Mesenchymal stem cell (in vitro differentiated cells and primary cell): ENCODE data around the gene TUBAL3.

Experiments used
- DNase-seq: peaks from one replicate; pipeline ENCODE4 v3.0.0-alpha.2; 2013
- H2AFZ ChIP-seq: one replicate; pipeline ENCODE4 v1.6.1; 2013; ENCODE audit warnings: low read depth, mild to moderate bottlenecking, control low read depth, inconsistent platforms, low read length, moderate library complexity
- H2AK5ac ChIP-seq: 2 replicates; pipeline ENCODE4 v1.6.1; 2013; ENCODE audit warnings: low read length, moderate library complexity, mild to moderate bottlenecking, inconsistent platforms; ENCODE audit not compliant: severe bottlenecking
- H2BK120ac ChIP-seq: one replicate; pipeline ENCODE4 v1.6.1; 2013; ENCODE audit warnings: low read depth, mild to moderate bottlenecking, inconsistent platforms, low read length, moderate library complexity
- H2BK12ac ChIP-seq, 2 experiments: one replicate each; pipeline ENCODE4 v1.6.1; 2013; ENCODE audit warnings: inconsistent platforms in 2 of 2, low read length in 2 of 2, mild to moderate bottlenecking in 2 of 2, moderate library complexity in 2 of 2, control low read depth in 1 of 2
- H2BK15ac ChIP-seq: one replicate; pipeline ENCODE4 v1.6.1; 2013; ENCODE audit warnings: mild to moderate bottlenecking, low read depth, inconsistent platforms; ENCODE audit not compliant: poor library complexity, severe bottlenecking
- H2BK5ac ChIP-seq: 2 replicates; pipeline ENCODE4 v1.6.1; 2013; ENCODE audit warnings: low read depth, mild to moderate bottlenecking, low read length, control low read depth, inconsistent platforms; ENCODE audit not compliant: poor library complexity, severe bottlenecking
- H3K14ac ChIP-seq, 2 experiments: one replicate each; pipeline ENCODE4 v1.6.1; 2013; ENCODE audit warnings: inconsistent platforms in 2 of 2, low read length in 2 of 2, control low read depth in 1 of 2, mild to moderate bottlenecking in 1 of 2, moderate library complexity in 1 of 2
- H3K18ac ChIP-seq, 2 experiments: one replicate each; pipeline ENCODE4 v1.6.1; 2013; ENCODE audit warnings: inconsistent platforms in 2 of 2, low read length in 2 of 2, control low read depth in 1 of 2, low read depth in 1 of 2, mild to moderate bottlenecking in 1 of 2
- H3K23ac ChIP-seq, 2 experiments: one replicate each; pipeline ENCODE4 v1.6.1; 2013; ENCODE audit warnings: inconsistent platforms in 2 of 2, low read length in 2 of 2, mild to moderate bottlenecking in 2 of 2, moderate library complexity in 2 of 2, control low read depth in 1 of 2
- H3K27ac ChIP-seq: 2 replicates; pipeline ENCODE4 v1.5.1; 2013; ENCODE audit warnings: mild to moderate bottlenecking, moderate library complexity, low read length, control low read depth, inconsistent platforms; ENCODE audit not compliant: poor library complexity, severe bottlenecking
- H3K27me3 ChIP-seq, 2 experiments: 2 replicates each; pipeline versions ENCODE4 v1.6.1 to v1.7.0; 2013; ENCODE audit warnings: low read length in 2 of 2, mild to moderate bottlenecking in 2 of 2, moderate library complexity in 2 of 2, control low read depth in 1 of 2, inconsistent platforms in 1 of 2; ENCODE audit not compliant: control insufficient read depth in 1 of 2, insufficient read depth in 1 of 2
- H3K36me3 ChIP-seq, 2 experiments: 2 replicates each; pipeline versions ENCODE4 v1.6.1 to v1.7.0; 2013; ENCODE audit warnings: low read length in 2 of 2, control low read depth in 1 of 2, inconsistent platforms in 1 of 2, low read depth in 1 of 2, mild to moderate bottlenecking in 1 of 2; ENCODE audit not compliant: insufficient read depth in 2 of 2, control insufficient read depth in 1 of 2
- H3K4ac ChIP-seq, 2 experiments: one replicate each; pipeline ENCODE4 v1.6.1; 2013; ENCODE audit warnings: inconsistent platforms in 2 of 2, low read length in 2 of 2, mild to moderate bottlenecking in 2 of 2, moderate library complexity in 2 of 2, control low read depth in 1 of 2, low read depth in 1 of 2
- H3K4me1 ChIP-seq: 2 replicates; pipeline ENCODE4 v1.6.1; 2013; ENCODE audit warnings: low read depth, low read length, control low read depth; ENCODE audit not compliant: control insufficient read depth, insufficient read depth
- H3K4me2 ChIP-seq: 2 replicates; pipeline ENCODE4 v1.6.1; 2013; ENCODE audit warnings: low read length, mild to moderate bottlenecking, inconsistent platforms; ENCODE audit not compliant: poor library complexity, severe bottlenecking
- H3K4me3 ChIP-seq, 2 experiments: 2 replicates each; pipeline versions ENCODE4 v1.5.1 to v1.7.0; 2013; ENCODE audit warnings: low read length in 2 of 2, mild to moderate bottlenecking in 2 of 2, control low read depth in 1 of 2, low read depth in 1 of 2; ENCODE audit not compliant: insufficient read depth in 1 of 2
- H3K79me1 ChIP-seq: replicated peaks from 2 replicates; pipeline ENCODE4 v1.6.1; 2013; ENCODE audit warnings: mild to moderate bottlenecking, control low read depth, low read length, inconsistent platforms; ENCODE audit not compliant: poor library complexity, severe bottlenecking
- H3K9ac ChIP-seq: 2 replicates; pipeline ENCODE4 v1.7.0; 2013; ENCODE audit warnings: mild to moderate bottlenecking, low read length, moderate library complexity
- H3K9me3 ChIP-seq: 2 replicates; pipeline ENCODE4 v1.7.0; 2013; ENCODE audit warnings: mild to moderate bottlenecking, low read length; ENCODE audit not compliant: control insufficient read depth
- H4K8ac ChIP-seq: one replicate; pipeline ENCODE4 v1.6.1; 2013; ENCODE audit warnings: inconsistent platforms, mild to moderate bottlenecking, low read length, moderate library complexity
- H4K91ac ChIP-seq: one replicate; pipeline ENCODE4 v1.6.1; 2013; ENCODE audit warnings: mild to moderate bottlenecking, low read length, inconsistent platforms
- WGBS: methylation state at CpG from one replicate; pipeline ENCODE4 v1.1.7; 2013; ENCODE audit warnings: mixed read lengths; 5-methylcytosine and 5-hydroxymethylcytosine counted together

Gene TUBAL3

GRCh38 chr10:5373891-5374611 is 30.6 kb downstream of the TUBAL3 start:
- Histone ChIP-seq H3K14ac (no peak overlapping the region), H3K79me1 (no peaks in the 10 kb centered on the region)
- 89% methylated on average over 9 of the region's 22 CpGs for WGBS

GRCh38 chr10:5373307-5373706 is 31.3 kb downstream of the TUBAL3 start:
- no peak overlapping the region for H2BK120ac ChIP-seq
- 90% methylated on average over 4 of the region's 4 CpGs for WGBS
- H3K36me3 ChIP-seq = no peaks in the 10 kb centered on the region
- H3K27ac ChIP-seq = no peak overlapping the region
- H2AFZ ChIP-seq = no peak overlapping the region
- H2BK12ac ChIP-seq = no peak overlapping the region
- H4K91ac ChIP-seq = no peak overlapping the region
- no peak overlapping the region for H3K14ac ChIP-seq
- no peak overlapping the region for H2BK15ac ChIP-seq
- no peak for DNase-seq
- H3K23ac ChIP-seq = no peak overlapping the region
- H3K4me1 ChIP-seq = peaks cover 8% of the 10 kb centered on the region
- no peak overlapping the region for H3K4ac ChIP-seq
- peaks cover 10 to 13% of the 10 kb centered on the region in 2 experiments for H3K27me3 ChIP-seq
- no peak overlapping the region for H3K18ac ChIP-seq
- H2BK5ac ChIP-seq = no peak overlapping the region
- H3K4me2 ChIP-seq = no peak overlapping the region
- H3K4me3 ChIP-seq = no peak overlapping the region
- no peaks in the 10 kb centered on the region for H3K79me1 ChIP-seq
- no peak overlapping the region for H3K9ac ChIP-seq
- H4K8ac ChIP-seq = no peak overlapping the region
- H2AK5ac ChIP-seq = no peak overlapping the region
- H3K9me3 ChIP-seq = no peaks in the 10 kb centered on the region

More at GRCh38 chr10:5373891-5374611, 30.6 kb downstream of the TUBAL3 start:
- Histone ChIP-seq H2BK120ac (no peak overlapping the region), H2BK15ac (no peak overlapping the region), H3K36me3 (no peaks in the 10 kb centered on the region), H2BK5ac (no peak overlapping the region), H3K23ac (no peak overlapping the region), H3K27ac (no peak overlapping the region), H3K4me2 (peak overlapping the region; percentile 2), H2AFZ (no peak overlapping the region), H4K91ac (no peak overlapping the region), H3K27me3 (peaks cover 6 to 7% of the 10 kb centered on the region in 2 experiments), H3K9ac (no peak overlapping the region), H3K4ac (no peak overlapping the region), H2AK5ac (no peak overlapping the region), H3K4me3 (no peak overlapping the region), H2BK12ac (no peak overlapping the region), H3K9me3 (no peaks in the 10 kb centered on the region), H4K8ac (no peak overlapping the region), H3K18ac (no peak overlapping the region), H3K4me1 (peaks cover 8% of the 10 kb centered on the region)
- DNase-seq = no peak

DNA sequence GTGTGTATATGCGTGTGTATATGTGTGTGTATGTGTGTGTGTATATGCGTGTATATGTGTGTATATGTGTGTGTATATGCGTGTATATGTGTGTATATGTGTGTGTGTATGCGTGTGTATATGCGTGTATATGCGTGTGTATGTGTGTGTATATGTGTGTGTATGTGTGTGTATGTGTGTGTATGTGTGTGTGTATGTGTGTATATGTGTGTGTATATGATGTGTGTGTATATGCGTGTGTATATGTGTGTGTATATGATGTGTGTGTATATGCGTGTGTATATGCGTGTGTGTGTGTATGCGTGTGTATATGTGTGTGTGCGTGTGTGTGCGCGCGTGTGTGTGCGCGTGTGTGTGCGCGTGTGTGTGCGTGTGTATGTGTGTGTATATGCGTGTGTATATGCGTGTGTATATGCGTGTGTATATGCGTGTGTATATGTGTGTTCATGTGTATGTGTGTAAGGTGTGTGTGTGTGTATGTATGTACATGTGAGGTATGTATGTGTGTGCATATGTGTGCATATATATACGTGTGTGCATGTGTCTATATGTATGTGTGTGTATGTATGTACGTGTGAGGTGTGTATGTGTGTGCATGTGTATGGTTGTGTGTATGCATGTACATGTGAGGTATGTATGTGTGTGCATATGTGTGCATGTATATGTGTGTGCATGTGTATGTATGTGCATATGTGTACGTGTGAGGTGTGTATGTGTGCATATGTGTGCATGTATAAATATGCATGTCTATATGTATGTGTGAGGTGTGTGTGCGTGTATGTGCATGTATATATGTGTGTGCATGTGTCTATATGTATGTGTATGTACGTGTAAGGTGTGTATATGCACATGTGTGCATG is 33.9 kb downstream of the TUBAL3 start:
- no peaks in the 10 kb centered on the region for H3K9me3 ChIP-seq
- no peak overlapping the region for H3K4me2 ChIP-seq
- no peaks in the 10 kb centered on the region for H3K79me1 ChIP-seq
- no peak overlapping the region for H4K8ac ChIP-seq
- H3K18ac ChIP-seq = no peak overlapping the region
- no peak overlapping the region for H4K91ac ChIP-seq
- no peak overlapping the region for H3K9ac ChIP-seq
- WGBS = 90% methylated on average over 28 of the region's 28 CpGs
- peaks cover 8% of the 10 kb centered on the region for H3K4me1 ChIP-seq
- no peaks in the 10 kb centered on the region for H3K36me3 ChIP-seq
- no peak overlapping the region for H3K27ac ChIP-seq
- no peak overlapping the region for H3K4ac ChIP-seq
- H2BK5ac ChIP-seq = no peak overlapping the region
- DNase-seq = no peak
- H3K14ac ChIP-seq = no peak overlapping the region
- no peak overlapping the region for H3K4me3 ChIP-seq
- no peak overlapping the region for H2BK12ac ChIP-seq
- H2AFZ ChIP-seq = no peak overlapping the region
- no peak overlapping the region for H3K23ac ChIP-seq
- no peak overlapping the region for H2BK120ac ChIP-seq
- H2BK15ac ChIP-seq = no peak overlapping the region
- H2AK5ac ChIP-seq = no peak overlapping the region
- H3K27me3 ChIP-seq = peaks cover 13 to 30% of the 10 kb centered on the region in 2 experiments
